Astrocyte of the spinal cord (primary cell): ENCODE results near the gene BRPF1.
A peak's percentile ranks its signal among the peaks of the same experiment; 100 is the strongest.

ENCODE experiments used
- DNase-seq: peaks from one replicate; pipeline ENCODE4 v3.0.0; 2011; ENCODE audit warnings: low read depth, low spot score
- H3K4me3 ChIP-seq: 2 replicates; pipeline ENCODE4 v1.5.1; 2011; ENCODE audit warnings: low read depth, mild to moderate bottlenecking, low read length, moderate library complexity
- in situ Hi-C: cut with HindIII; loops from 2 replicates; pipeline ENCODE4 v1.10.0; 2017; ENCODE audit warnings: low sequenced_read_pairs
- TF ChIP-seq, protein P1 (sequence below): IDR thresholded peaks from 2 replicates; pipeline ENCODE4 v1.5.1; 2012; ENCODE audit warnings: low read depth, mild to moderate bottlenecking, low read length, inconsistent platforms

BRPF1 gene

GRCh38 chr3:9686703-9687102 is 44.8 kb upstream of the BRPF1 start:
- no peak overlapping the region for H3K4me3 ChIP-seq
- in situ Hi-C loops, result no loop called here
- TF ChIP-seq, protein P1, sequence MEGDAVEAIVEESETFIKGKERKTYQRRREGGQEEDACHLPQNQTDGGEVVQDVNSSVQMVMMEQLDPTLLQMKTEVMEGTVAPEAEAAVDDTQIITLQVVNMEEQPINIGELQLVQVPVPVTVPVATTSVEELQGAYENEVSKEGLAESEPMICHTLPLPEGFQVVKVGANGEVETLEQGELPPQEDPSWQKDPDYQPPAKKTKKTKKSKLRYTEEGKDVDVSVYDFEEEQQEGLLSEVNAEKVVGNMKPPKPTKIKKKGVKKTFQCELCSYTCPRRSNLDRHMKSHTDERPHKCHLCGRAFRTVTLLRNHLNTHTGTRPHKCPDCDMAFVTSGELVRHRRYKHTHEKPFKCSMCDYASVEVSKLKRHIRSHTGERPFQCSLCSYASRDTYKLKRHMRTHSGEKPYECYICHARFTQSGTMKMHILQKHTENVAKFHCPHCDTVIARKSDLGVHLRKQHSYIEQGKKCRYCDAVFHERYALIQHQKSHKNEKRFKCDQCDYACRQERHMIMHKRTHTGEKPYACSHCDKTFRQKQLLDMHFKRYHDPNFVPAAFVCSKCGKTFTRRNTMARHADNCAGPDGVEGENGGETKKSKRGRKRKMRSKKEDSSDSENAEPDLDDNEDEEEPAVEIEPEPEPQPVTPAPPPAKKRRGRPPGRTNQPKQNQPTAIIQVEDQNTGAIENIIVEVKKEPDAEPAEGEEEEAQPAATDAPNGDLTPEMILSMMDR, result no peak
- DNase-seq, result no peak

DNA sequence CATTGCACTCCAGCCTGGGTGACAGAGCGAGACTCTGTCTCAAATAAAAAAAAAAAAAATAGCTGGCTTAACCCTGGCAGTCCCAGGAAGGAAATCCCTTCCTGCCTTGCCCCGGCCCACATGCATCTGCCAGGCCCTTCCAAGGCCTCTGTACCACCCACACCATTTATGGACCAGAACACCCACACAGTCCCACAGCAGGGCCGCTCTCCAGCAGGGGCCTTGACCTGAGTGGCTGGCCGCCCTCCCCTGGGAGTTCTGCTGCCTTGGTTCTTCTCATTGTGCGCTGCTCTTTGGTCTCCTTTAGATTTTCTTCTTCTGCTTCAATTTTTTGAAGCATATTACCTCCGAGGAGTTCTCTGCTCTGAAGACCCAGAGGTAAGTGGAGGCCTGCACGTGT is 44.0 kb upstream of the BRPF1 start:
- in situ Hi-C loops, result no loop called here
- no peak for DNase-seq
- no peak overlapping the region for H3K4me3 ChIP-seq
- TF ChIP-seq, protein P1, result no peak

GRCh38 chr3:9688961-9689360 is 42.6 kb upstream of the BRPF1 start:
- no peak overlapping the region for H3K4me3 ChIP-seq
- DNase-seq, result no peak
- in situ Hi-C loops, result no loop called here
- TF ChIP-seq, protein P1, result no peak

- no peak overlapping the region for H3K4me3 ChIP-seq
- TF ChIP-seq, protein P1, result no peak
- in situ Hi-C loops, result no loop called here
- no peak for DNase-seq
These were observed 41.8 kb upstream of the BRPF1 start for GRCh38 chr3:9689757-9690156.

- peak; percentile 8 for DNase-seq
- in situ Hi-C loops, result no loop called here
- no peak overlapping the region for H3K4me3 ChIP-seq
- TF ChIP-seq, protein P1, result no peak
These were observed 40.8 kb upstream of the BRPF1 start for GRCh38 chr3:9690451-9691450.

DNA sequence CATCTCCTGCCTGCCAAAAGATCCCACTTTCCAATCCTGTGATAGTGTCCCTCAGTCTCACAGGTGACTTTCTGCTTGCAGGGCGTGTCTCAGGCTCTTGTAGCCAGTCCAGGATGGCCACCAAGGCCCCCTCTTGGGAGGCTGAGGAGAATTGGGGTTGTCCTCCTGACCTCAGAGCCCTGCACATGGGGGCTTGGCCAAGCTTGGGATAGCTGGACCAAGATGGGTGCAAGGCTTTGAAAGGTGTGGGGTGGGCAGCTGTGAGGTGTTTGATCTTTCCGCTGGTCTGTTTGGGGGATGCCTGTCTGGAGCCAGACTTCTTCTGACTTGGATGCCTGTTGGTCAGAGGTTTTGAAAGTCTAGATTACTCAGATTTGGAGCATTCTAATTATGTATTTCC is 39.9 kb upstream of the BRPF1 start:
- TF ChIP-seq, protein P1, result no peak
- in situ Hi-C loops, result no loop called here
- DNase-seq, result no peak
- no peak overlapping the region for H3K4me3 ChIP-seq
